Measurements from ENCODE around the gene RASSF5.

DNA sequence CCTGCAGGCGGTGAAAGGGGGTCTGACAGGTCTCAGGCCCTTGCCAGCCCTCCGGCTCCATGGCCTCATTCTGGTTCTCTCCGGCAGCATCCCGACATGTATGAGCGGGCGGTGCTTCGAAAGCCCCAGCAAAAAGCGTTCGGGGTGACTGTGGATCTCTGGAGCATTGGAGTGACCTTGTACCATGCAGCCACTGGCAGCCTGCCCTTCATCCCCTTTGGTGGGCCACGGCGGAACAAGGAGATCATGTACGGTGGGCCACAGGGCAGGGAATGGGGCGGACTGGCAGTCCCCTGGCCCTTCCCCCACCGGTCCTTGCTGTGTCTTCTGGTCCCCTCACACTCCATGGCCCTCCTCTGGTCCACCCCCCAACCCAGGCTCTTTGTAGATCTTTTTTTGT, 30.7 kb upstream of the RASSF5 start:
- TF ChIP-seq, protein P1, sequence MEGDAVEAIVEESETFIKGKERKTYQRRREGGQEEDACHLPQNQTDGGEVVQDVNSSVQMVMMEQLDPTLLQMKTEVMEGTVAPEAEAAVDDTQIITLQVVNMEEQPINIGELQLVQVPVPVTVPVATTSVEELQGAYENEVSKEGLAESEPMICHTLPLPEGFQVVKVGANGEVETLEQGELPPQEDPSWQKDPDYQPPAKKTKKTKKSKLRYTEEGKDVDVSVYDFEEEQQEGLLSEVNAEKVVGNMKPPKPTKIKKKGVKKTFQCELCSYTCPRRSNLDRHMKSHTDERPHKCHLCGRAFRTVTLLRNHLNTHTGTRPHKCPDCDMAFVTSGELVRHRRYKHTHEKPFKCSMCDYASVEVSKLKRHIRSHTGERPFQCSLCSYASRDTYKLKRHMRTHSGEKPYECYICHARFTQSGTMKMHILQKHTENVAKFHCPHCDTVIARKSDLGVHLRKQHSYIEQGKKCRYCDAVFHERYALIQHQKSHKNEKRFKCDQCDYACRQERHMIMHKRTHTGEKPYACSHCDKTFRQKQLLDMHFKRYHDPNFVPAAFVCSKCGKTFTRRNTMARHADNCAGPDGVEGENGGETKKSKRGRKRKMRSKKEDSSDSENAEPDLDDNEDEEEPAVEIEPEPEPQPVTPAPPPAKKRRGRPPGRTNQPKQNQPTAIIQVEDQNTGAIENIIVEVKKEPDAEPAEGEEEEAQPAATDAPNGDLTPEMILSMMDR (conservative IDR thresholded peaks at IDR 0.05): no peak
- no peak for TF ChIP-seq EZH2 (IDR thresholded peaks at IDR 0.05; ENCODE audit: low read depth)

Data from PC-9 (cell line).